OCI-LY1 (cell line): Measurements from ENCODE around the gene ZNF559.
"Not testable (repeated sequence)": the region's sequence is repeated elsewhere in the genome, so short reads cannot be mapped to it uniquely, and the experiment has no call there.

Experiments
- CTCF ChIP-seq: fragments of 200-600 bp; sonication (generic), shearing (Covaris generic); IDR thresholded peaks from 2 replicates; pipeline ENCODE4 v1.5.1; 2017; ENCODE audit warnings: mild to moderate bottlenecking, antibody characterized with exemption, low read length, moderate library complexity, mixed read lengths
- EZH2 ChIP-seq: fragments of 200-600 bp; sonication (generic), shearing (Covaris generic); IDR thresholded peaks from 2 replicates; pipeline ENCODE4 v1.8.0; 2017; ENCODE audit warnings: borderline replicate concordance, mixed run types, mild to moderate bottlenecking, antibody characterized with exemption, low read length, moderate library complexity, mixed read lengths

- not testable (repeated sequence) for TF ChIP-seq CTCF, EZH2
These were observed 1.8 kb upstream of the ZNF559 start for GRCh38 chr19:9322201-9322600.
